ENCODE measurements around the gene RET. TPM values are rescaled to one million over a fixed set of nuclear protein-coding genes. Genes with fewer than 3 reads are reported as not detected.

Gene RET
- total and polyA plus RNA-seq, 2 of the 8 experiments (the other 6 are each of a cell fraction or from before 2014, with no cell fraction given), result 6.7 to 8.4 TPM

DNA sequence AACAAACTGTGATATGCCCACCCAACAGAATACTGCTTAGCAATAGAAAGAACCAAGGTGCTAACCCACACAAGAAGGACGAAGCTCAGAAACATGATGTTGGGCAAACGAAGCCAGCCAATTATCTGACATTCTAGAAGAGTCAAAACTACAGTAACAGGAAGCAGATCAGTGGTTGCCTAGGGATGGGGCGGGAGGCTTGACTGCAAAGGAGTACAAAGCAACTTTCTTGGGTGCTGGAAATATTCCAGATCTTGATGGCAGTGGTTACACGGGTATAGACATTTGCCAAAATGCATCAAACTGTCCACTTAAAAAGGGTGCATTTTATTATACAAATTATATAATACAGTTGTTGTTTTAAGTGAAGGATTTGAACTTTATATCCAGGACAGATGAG, 41.1 kb upstream of the RET start (continued):
- no peak for TF ChIP-seq SIN3A (conservative IDR thresholded peaks at IDR 0.05 in 1 of 2, IDR thresholded peaks at IDR 0.05 in 1 of 2; ENCODE audit: low read depth in 1 of 2, low read length in 2 of 2)

All from H1 (cell line).